WTC11 (cell line): Measurements from ENCODE around the gene CHD6. TPM values are rescaled to one million over a fixed set of nuclear protein-coding genes. Genes with fewer than 3 reads are reported as not detected.

Experiments
- ATAC-seq: fragments of 200-7000 bp; cut with Tn5 transposase; 2 replicates; pipeline ENCODE4 v1.10.0; 2021; ENCODE audit warnings: mild to moderate bottlenecking, moderate library complexity
- CTCF ChIA-PET: fragments of 300-600 bp; sonication (Branson Sonifier 250); formaldehyde crosslinking; loops from one replicate; lab custom pipeline; 2021; ENCODE audit warnings: antibody characterized with exemption; lab: Charles Lee
- POLR2A ChIA-PET: fragments of 350-600 bp; sonication (Branson Sonifier 250); formaldehyde crosslinking; loops from one replicate; lab custom pipeline; 2021; ENCODE audit warnings: antibody characterized with exemption; lab: Charles Lee
- DNase-seq: peaks from one replicate; pipeline ENCODE4 v3.0.0; 2021; ENCODE audit warnings: low spot score
- H3K27ac Mint-ChIP-seq: 2 replicates; pipeline ENCODE4 v1.8.0; 2021; ENCODE audit warnings: mixed read lengths
- H3K27me3 Mint-ChIP-seq: 2 replicates; pipeline ENCODE4 v1.8.0; 2021; ENCODE audit warnings: low read depth, mild to moderate bottlenecking, moderate library complexity, mixed read lengths
- H3K36me3 Mint-ChIP-seq: 2 replicates; pipeline ENCODE4 v1.8.0; 2021; ENCODE audit warnings: mixed read lengths
- H3K4me1 Mint-ChIP-seq: 2 replicates; pipeline ENCODE4 v1.8.0; 2022; ENCODE audit warnings: mixed read lengths
- H3K4me3 Mint-ChIP-seq: 2 replicates; pipeline ENCODE4 v1.8.0; 2021; ENCODE audit warnings: mild to moderate bottlenecking, moderate library complexity, mixed read lengths
- H3K9me3 Mint-ChIP-seq: 2 replicates; pipeline ENCODE4 v1.8.0; 2021; ENCODE audit warnings: mixed read lengths
- CDX4 ChIP-seq: fragments of 250-450 bp; sonication (Bioruptor Pico); IDR thresholded peaks from 2 replicates; pipeline ENCODE4 v1.9.0; 2021; ENCODE audit warnings: moderate library complexity, mild to moderate bottlenecking, inconsistent platforms, borderline replicate concordance
- IRF2 ChIP-seq: sonication (generic); formaldehyde crosslinking; IDR thresholded peaks from 2 replicates; pipeline ENCODE4 v1.8.0; 2022; ENCODE audit warnings: low read depth, missing genetic modification reagents, borderline replicate concordance
- JUN ChIP-seq: sonication (generic); formaldehyde crosslinking; IDR thresholded peaks from 2 replicates; pipeline ENCODE4 v1.8.0; 2023; ENCODE audit warnings: mild to moderate bottlenecking, missing genetic modification reagents
- KAT7 ChIP-seq: sonication (generic); formaldehyde crosslinking; IDR thresholded peaks from 2 replicates; pipeline ENCODE4 v1.8.1; 2023; ENCODE audit warnings: missing genetic modification reagents, mild to moderate bottlenecking, borderline replicate concordance
- MLX ChIP-seq: sonication (generic); formaldehyde crosslinking; IDR thresholded peaks from 2 replicates; pipeline ENCODE4 v1.8.1; 2023; ENCODE audit warnings: mild to moderate bottlenecking, missing genetic modification reagents, moderate library complexity
- NR1H2 ChIP-seq: sonication (generic); formaldehyde crosslinking; IDR thresholded peaks from 2 replicates; pipeline ENCODE4 v1.9.0; 2021; ENCODE audit warnings: mild to moderate bottlenecking, moderate library complexity, missing genetic modification reagents
- OVOL2 ChIP-seq: fragments of 250-450 bp; sonication (Bioruptor Pico); IDR thresholded peaks from 2 replicates; pipeline ENCODE4 v1.9.0; 2021; ENCODE audit warnings: mild to moderate bottlenecking, borderline replicate concordance
- TCF7 ChIP-seq: sonication (generic); formaldehyde crosslinking; IDR thresholded peaks from 2 replicates; pipeline ENCODE4 v1.8.0; 2022; ENCODE audit warnings: mild to moderate bottlenecking, low read depth, missing genetic modification reagents, moderate library complexity
- ZNF416 ChIP-seq: fragments of 250-450 bp; sonication (Bioruptor Pico); IDR thresholded peaks from 2 replicates; pipeline ENCODE4 v1.9.0; 2021; ENCODE audit warnings: mild to moderate bottlenecking, inconsistent platforms
- ZNF532 ChIP-seq: fragments of 250-450 bp; sonication (Bioruptor Pico); IDR thresholded peaks from 2 replicates; pipeline ENCODE4 v1.9.0; 2021; ENCODE audit warnings: mild to moderate bottlenecking, borderline replicate concordance
- total RNA-seq: library from RNA; stranded (reverse); gene quantifications from 3 replicates; pipeline ENCODE4 v1.2.3, GENCODE V29; 2021
- TF ChIP-seq, protein P1 (sequence below): sonication (generic); formaldehyde crosslinking; IDR thresholded peaks from 2 replicates; pipeline ENCODE4 v1.8.1; 2022; ENCODE audit warnings: low read depth, missing genetic modification reagents, borderline replicate concordance
- TF ChIP-seq, protein P2 (sequence below): sonication (generic); formaldehyde crosslinking; IDR thresholded peaks from 2 replicates; pipeline ENCODE4 v1.8.0; 2022; ENCODE audit warnings: missing genetic modification reagents
- TF ChIP-seq, protein P3 (sequence below): sonication (generic); formaldehyde crosslinking; IDR thresholded peaks from 2 replicates; pipeline ENCODE4 v1.8.1; 2022; ENCODE audit warnings: low read depth, mild to moderate bottlenecking, moderate library complexity, missing genetic modification reagents, borderline replicate concordance

The CHD6 gene
- total RNA-seq, 1 experiment from 2014 or later: 52.1 TPM

DNA sequence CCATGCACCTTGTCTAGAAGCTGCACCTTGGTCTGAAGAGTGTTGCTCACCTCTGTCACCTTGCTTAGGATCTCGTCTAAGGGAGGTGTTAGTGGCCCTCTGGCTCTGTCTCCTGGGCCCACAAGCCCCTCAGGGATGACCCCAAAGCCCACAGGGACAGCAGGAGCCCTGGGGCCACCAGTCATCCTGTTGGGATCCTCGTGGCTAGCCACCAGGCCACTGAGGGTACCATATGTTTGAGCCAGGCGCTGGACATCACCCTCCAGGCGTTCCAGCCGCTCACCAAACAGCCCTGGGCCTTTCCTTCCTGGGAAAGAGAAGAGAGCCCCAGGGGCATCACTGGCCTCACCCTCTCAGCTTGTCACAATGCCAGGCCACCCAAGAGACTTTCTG, 255.4 kb downstream of the CHD6 start:
- no peak overlapping the region for H3K27ac Mint-ChIP-seq
- H3K9me3 Mint-ChIP-seq: no peaks in the 10 kb centered on the region
- no peaks in the 10 kb centered on the region for H3K36me3 Mint-ChIP-seq
- TF ChIP-seq TCF7 (CRISPR knock-in tag) (no peak), OVOL2 (CRISPR knock-in tag) (no peak), ZNF532 (CRISPR knock-in tag) (no peak), JUN (CRISPR knock-in tag) (no peak), CDX4 (CRISPR knock-in tag) (no peak), NR1H2 (CRISPR knock-in tag) (no peak), KAT7 (CRISPR knock-in tag) (no peak), IRF2 (no peak), MLX (CRISPR knock-in tag) (no peak), ZNF416 (no peak)
- TF ChIP-seq, protein P1, sequence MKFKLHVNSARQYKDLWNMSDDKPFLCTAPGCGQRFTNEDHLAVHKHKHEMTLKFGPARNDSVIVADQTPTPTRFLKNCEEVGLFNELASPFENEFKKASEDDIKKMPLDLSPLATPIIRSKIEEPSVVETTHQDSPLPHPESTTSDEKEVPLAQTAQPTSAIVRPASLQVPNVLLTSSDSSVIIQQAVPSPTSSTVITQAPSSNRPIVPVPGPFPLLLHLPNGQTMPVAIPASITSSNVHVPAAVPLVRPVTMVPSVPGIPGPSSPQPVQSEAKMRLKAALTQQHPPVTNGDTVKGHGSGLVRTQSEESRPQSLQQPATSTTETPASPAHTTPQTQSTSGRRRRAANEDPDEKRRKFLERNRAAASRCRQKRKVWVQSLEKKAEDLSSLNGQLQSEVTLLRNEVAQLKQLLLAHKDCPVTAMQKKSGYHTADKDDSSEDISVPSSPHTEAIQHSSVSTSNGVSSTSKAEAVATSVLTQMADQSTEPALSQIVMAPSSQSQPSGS (CRISPR knock-in tag): no peak
- TF ChIP-seq, protein P2, sequence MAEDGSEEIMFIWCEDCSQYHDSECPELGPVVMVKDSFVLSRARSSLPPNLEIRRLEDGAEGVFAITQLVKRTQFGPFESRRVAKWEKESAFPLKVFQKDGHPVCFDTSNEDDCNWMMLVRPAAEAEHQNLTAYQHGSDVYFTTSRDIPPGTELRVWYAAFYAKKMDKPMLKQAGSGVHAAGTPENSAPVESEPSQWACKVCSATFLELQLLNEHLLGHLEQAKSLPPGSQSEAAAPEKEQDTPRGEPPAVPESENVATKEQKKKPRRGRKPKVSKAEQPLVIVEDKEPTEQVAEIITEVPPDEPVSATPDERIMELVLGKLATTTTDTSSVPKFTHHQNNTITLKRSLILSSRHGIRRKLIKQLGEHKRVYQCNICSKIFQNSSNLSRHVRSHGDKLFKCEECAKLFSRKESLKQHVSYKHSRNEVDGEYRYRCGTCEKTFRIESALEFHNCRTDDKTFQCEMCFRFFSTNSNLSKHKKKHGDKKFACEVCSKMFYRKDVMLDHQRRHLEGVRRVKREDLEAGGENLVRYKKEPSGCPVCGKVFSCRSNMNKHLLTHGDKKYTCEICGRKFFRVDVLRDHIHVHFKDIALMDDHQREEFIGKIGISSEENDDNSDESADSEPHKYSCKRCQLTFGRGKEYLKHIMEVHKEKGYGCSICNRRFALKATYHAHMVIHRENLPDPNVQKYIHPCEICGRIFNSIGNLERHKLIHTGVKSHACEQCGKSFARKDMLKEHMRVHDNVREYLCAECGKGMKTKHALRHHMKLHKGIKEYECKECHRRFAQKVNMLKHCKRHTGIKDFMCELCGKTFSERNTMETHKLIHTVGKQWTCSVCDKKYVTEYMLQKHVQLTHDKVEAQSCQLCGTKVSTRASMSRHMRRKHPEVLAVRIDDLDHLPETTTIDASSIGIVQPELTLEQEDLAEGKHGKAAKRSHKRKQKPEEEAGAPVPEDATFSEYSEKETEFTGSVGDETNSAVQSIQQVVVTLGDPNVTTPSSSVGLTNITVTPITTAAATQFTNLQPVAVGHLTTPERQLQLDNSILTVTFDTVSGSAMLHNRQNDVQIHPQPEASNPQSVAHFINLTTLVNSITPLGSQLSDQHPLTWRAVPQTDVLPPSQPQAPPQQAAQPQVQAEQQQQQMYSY (CRISPR knock-in tag): no peak
- TF ChIP-seq, protein P3, sequence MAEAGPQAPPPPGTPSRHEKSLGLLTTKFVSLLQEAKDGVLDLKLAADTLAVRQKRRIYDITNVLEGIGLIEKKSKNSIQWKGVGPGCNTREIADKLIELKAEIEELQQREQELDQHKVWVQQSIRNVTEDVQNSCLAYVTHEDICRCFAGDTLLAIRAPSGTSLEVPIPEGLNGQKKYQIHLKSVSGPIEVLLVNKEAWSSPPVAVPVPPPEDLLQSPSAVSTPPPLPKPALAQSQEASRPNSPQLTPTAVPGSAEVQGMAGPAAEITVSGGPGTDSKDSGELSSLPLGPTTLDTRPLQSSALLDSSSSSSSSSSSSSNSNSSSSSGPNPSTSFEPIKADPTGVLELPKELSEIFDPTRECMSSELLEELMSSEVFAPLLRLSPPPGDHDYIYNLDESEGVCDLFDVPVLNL: no peak
- TF ChIP-seq, all 79 proteins: peak for 0
- POLR2A ChIA-PET: no interaction called here
- Mint-ChIP-seq H3K27me3 (peaks cover 28% of the 10 kb centered on the region), H3K4me1 (peaks cover 12% of the 10 kb centered on the region), H3K4me3 (no peak overlapping the region)
- CTCF ChIA-PET: interaction anchor here (1.3 kb wide), 1 partner anchor 11 kb away, joined by 6 read pairs; no protein-coding TSS in a partner anchor
- DNase-seq (no peak), ATAC-seq (no peak)
